Jurkat, Clone E6-1 (cell line): ENCODE data around the gene KLK14.

ENCODE experiments used
- DNase-seq: peaks from one replicate; pipeline ENCODE4 v3.0.0-alpha.2; 2011; ENCODE audit warnings: low read depth, low spot score
- H3K4me3 ChIP-seq: 2 replicates; pipeline ENCODE4 v1.5.1; 2011; ENCODE audit warnings: mild to moderate bottlenecking, low read length, control low read depth, moderate library complexity

The KLK14 gene

DNA sequence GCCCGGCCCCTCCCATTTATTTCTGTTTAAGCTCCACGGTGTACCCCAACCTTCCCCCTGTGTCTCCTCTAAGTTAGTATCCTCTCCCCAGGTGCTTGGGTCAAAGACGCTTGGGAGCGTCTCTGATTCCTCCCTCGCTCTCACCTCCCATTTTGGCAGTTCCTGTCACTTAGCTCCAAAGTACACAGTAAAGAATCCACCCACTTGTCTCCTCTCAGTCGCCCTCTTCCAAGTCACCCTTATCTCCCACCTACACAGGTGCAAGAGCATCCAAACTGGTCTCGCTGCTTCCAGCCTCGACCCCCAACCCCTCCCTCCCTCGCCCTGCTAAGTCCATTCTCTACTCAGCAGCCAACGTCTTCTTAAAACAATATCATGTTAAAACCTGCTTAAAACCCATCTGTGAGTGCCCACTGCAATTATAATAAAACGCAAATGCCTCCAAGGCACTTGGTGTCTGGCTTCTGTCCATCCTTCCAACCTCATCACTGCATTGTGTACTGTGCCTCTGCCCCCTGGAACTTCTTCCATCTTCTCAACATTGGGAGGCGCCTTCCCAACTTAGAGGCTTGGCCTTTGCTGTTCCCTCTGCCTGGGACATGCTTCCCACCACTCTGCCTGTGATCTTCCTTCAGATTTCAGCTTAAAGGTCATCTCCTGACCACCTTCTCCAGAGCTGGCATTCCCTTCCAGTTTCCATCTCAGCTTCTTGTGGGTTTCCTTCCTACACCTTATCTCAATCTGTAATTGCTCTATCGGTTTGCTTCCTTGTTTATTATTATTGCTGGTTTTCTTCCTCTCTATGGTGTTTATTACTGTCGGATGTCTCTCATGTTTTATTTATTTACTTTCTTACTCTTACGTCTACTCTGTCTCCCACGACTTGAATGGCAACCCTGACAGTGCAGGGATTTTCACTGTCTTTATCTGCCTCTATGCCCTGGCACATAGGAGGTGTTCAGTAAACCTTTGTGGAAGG lies 9.5 kb upstream of the KLK14 start:
- no peak for DNase-seq
- H3K4me3 ChIP-seq, result no peak overlapping the region

DNA sequence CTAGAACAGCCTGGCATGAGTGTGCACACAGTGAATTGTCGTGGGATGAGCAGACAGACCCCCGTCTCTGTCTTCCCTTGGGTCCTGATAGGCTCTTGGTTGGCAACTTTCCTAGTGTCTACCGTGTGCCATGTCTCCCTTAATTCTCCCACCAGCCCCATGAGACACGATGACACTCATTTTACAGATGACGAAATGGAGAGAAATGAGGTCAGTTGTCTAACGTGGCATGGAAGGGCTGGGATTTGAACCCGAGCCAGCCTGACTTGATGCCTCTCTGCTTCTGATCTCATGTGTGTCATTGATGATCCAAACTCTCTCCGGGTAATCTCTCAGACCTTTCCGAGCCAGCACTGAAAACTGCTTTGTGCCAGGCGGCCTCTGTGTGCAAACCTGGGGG lies 8.4 kb upstream of the KLK14 start:
- DNase-seq, result no peak
- no peak overlapping the region for H3K4me3 ChIP-seq

DNA sequence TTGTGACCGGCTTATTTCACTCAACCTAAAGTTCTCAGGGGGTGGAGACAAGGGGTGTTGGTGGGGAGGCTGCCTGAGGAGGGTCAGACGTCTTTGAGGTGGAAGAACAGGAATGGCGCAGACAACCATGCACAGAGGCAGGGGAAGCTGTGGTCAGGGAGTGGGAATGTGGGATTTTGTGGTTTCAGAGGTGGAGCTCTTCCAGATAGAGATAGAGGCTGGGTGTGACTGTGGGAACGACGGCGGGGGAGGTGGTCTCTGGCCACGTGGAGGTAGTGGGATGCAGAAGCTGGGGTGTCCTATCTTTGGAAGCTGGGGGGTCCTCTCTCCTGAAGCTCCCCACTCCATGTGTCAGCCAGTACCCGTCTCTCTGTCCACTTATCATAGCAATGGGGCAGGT lies 7.8 kb upstream of the KLK14 start:
- no peak for DNase-seq
- no peak overlapping the region for H3K4me3 ChIP-seq

DNA sequence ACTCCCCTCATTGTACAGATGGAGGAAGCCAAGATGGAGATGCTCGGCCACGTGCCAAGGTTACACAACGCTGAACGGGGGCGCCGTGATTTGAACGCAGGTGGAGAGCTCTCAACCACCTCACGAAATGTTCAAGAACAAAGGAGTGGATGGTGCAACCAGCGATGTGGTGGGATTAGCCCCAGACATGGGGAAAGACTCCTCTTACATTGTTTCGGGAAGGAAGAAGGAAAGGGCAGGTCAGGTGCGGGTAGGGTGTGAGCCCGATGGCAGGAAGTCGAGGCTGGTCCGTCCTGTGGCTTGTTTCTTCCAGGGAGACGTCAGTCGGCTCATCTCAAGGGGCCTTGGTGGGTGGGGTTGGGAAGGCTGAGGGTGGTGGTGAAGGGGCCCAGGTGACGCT lies 7.1 kb upstream of the KLK14 start:
- DNase-seq, result no peak
- no peak overlapping the region for H3K4me3 ChIP-seq

DNA sequence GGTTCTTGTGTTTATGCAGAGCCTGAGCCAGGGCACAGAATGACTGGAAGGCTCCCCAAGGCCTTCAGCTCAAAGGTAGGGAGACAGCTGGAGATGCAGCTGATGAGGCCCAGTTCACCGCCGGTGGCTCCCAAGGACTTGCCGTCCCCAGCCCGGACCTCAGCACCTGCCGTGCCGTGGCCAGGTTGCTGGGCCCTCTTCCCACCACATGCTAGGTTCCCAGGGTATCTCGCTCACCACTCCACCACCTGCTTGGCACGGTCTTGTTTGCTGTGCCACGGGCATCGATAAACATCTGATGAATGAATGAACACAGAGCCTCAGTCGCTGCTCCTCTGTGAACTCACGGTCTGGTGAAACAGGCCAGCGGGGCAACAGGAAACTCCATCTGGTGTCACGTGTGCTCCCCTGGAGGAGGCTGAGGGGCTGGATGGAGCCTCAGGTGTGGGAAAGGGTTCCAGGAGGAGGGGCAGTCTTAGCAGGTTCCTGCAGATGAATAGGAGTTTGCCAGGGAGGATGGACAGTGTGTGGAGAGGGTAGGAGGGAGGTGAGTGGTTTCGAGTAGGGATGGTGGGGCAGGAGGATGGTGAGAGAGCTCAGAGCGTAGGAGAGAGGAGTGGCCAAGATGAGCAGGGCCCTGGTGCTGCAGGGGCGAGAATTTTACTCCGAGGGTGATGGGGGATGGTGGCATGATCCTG lies 3.6 kb upstream of the KLK14 start:
- DNase-seq, result no peak
- no peak overlapping the region for H3K4me3 ChIP-seq

DNA sequence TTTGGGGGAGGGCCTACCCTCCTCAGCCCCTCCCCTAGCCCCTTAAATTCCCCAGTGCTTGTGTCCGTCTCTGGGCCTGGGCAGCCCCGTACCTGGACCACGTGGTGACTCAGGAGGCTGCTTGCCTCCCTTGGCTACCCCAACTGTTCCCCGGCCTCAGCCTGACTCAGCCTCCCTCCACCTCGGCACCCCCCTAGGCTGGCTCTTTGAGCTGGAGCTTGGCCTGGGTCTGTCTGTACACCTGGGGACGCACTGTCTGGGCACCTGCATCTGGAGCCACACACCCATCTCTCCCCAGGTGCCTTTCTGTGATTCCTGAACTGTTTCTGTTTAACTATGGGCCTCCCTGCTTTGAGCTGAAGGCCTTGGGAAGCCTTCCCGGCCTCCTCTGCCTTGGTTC lies 1.8 kb upstream of the KLK14 start:
- H3K4me3 ChIP-seq, result no peak overlapping the region
- no peak for DNase-seq

DNA sequence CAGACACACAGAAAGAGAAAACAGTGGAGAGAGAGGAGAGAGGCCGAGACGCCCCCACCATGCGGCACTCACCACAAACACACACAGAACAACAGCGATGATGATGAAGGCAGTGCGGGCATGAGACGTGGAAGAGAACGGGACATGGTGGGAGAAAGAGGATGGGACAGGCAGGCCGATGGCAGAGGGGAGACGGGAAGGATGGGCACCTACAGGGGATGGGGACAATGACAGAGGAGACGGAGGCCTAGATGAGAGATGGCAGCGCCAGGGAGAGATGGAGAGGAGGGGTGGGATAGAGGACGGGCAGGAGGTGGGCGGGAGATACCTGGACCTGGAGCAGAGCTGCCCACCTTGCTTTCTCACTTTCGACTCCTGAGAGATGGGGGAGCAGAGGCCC lies 1.1 kb upstream of the KLK14 start:
- DNase-seq, result no peak
- H3K4me3 ChIP-seq, result no peak overlapping the region

DNA sequence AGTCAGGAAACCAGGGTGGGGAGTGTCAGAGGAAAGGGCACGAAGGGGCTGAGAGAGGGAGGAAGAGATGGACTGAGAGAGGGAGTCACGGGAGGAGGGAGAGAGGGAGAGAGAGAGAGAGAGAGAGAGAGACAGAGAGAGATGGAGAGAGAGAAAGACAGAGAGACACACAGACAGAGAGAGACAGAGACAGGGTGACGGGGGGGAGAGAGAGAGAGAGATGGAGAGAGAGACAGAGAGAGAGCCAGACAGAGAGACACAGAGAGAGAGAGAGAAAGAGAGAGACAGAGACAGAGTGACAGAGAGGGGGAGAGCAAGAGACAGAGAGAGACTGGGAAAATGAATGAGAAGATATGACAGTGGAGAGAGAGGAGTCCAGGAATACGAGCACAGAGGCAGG lies 494 bp upstream of the KLK14 start:
- DNase-seq, result no peak
- H3K4me3 ChIP-seq, result no peak overlapping the region

DNA sequence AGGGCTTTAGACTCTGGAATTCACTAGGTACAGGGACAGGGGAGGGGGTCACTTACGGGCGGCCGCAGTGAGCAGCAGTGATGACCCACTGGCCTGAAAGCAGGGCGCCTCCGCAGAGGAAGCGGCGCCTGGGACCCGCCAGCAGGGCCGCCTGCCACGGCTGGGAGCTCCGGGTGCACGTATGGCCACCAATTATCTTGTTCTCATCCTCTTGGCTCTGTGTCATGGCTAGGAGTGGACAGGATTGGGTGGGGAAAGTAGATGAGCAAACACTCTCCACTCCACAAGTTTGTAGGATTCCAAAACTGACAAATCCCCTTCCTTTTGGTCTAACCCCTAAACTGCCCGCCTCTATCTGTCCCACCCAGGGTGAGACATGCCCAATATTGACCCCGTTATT lies 1.2 kb downstream of the KLK14 start:
- DNase-seq, result no peak
- no peak overlapping the region for H3K4me3 ChIP-seq

DNA sequence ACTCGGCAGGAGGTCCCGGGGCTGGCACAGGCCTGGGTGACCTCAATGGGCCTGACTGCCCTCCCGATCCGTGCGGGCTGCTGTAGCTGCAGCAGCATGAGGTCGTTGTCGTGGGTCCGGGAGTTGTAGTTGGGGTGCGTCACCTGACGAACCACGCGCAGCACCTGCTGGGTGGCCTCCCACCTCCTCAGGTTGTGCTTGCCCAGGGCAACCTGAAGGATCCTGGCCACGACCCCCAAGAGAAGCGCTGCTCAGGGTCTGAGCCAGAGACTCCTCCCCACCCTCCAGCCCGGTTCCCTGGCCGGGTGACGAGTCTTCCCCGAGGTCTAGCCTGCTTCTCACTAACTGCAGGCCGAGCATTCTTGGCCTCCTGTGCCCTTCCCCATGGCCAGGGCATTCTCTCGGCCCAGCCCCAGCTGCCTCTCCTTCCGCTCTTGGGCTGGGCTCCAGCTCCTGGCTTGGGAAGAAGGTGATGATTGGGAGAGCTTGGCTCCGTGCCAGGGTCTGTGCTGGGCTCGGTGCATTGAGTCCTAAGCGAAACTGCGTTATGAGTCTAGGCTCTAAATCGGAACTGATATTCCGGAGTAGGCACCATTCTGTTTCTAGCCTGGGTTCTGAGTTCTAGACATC lies 3.1 kb downstream of the KLK14 start:
- no peak for DNase-seq
- H3K4me3 ChIP-seq, result no peak overlapping the region

DNA sequence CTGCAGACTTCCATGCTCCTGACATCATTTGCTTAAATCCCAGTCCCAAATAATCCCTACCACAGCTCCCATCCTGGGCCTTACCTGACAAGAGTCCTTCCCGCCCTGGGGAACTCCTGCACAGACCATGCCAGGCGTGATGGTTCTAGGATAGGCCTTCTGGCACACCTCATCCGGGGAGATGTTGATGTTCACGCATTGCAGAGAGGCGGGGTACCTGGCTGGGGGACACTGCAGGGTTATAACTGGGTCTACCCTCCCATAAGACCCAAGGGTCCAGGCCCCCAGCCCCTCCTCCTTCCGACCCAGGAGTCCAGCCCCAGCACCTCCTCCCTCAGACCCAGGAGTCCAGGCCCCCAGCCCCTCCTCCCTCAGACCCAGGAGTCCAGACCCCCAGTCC lies 4.0 kb downstream of the KLK14 start:
- DNase-seq, result no peak
- no peak overlapping the region for H3K4me3 ChIP-seq

DNA sequence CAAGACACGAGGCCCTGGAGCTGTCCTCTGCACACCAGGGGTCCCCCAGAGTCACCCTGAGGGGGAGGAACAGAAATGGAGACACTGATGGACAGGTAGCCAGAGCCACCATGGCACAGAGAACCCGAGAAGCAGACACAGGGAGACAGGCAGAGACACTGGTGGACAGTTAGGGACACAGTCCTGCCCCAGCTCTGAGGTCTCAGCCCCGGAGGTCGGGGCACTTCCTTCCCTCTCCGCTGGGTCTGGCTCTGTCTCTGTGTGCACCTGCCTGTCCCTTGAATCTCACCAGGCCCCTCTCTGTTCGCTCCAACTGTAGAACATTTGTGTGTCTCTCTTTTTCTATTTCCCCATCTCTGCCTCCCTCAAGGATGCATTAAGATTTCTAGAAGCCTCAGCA lies 4.6 kb downstream of the KLK14 start:
- DNase-seq, result no peak

DNA sequence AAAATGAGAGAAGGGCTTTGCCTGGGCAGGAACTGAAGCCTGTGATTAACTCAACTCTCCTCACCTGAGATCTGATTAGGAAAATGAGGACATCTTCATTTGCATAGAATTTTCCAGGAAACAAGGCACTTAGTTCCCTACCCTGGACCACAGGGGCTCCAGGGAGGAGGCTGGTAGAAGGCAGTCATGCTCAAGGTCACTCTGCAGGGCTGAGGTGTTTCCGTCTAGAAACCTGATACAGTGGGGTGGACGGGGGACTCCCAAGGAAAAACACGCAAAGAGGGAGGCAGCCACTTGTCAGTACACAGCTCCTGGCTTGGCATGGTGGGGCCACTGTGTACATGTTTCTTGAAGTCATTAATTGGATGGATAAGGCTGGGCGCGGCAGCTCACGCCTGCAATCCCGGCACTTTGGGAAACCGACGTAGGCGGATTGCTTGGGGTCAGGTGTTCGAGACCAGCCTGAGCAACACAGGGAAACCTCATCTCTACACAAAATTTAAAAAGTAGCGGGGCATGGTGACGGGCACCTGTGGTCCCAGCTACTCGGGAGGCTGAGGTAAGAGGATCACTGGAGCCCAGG lies 6.0 kb downstream of the KLK14 start:
- H3K4me3 ChIP-seq, result no peak overlapping the region
- no peak for DNase-seq

More for the DNA sequence above, 4.6 kb downstream of the KLK14 start:
- H3K4me3 ChIP-seq, result no peak overlapping the region

DNA sequence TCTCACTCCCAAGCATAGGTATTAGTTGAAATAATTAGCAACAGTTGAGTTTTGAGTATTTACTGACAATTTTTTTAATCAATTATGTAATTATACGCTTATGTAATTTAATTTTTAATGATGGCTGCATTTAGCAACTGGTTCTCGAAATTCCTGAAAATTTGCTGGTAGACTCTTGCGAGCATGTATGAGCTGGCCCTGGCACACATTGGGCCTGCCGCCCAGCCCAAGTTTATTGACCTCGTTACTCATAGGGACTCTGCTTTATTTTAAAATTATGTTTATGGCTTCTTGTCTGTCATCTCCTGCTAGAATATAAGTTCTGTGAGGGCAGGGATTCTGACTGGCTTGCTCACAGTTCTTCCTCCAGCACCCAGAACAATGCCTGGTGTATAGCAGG lies 6.7 kb downstream of the KLK14 start:
- no peak overlapping the region for H3K4me3 ChIP-seq
- DNase-seq, result no peak

DNA sequence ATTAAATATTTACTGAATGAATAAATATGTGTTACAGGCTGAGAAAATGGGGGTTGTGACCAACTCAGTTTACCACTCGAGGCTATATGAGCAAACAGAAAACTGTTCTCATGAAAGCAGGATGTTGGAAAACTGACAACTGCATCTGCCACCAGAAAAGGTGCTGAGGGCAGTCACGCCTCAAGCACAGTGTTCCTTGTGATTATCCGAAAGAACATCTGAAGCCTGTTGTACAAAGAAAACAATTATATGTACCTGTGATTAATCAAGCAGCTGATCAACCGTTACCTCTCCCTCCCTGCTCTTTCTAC lies 11.6 kb downstream of the KLK14 start:
- no peak overlapping the region for H3K4me3 ChIP-seq
- DNase-seq, result no peak

DNA sequence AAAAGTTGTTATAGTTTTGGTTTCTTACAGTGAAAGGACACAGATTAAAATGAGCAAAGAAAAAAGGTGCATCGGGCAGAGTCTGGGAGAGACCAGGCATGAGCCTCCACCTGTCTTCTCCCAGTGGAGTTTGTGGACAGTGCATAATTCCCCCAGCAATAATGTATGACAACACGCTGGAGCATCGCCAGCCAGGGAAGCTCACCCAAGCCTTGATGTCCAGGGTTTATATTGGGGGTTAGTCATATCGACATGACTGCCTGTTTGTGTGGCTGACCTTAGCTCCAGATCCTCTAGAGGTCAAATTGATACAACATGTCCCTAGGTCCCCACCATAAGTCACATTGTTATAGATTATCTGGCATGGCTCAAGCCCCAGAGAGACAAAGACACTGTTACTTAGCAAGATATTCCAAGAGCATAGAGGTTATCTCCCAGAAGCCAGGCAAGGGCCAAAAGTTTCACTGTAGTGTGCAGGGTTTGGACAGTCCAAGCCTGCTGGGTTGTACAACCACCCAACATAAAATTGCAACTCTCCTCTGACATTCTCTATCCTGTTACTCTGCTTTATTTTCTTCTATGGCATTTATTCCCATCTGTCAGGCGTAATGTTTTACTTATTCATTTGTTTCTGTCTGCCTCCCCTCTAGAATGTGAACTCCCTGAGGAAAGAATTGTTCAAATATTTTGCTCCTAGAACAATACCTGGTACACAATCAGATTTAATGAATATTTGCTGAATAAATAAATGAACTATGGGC lies 12.2 kb downstream of the KLK14 start:
- DNase-seq, result no peak
- H3K4me3 ChIP-seq, result no peak overlapping the region

DNA sequence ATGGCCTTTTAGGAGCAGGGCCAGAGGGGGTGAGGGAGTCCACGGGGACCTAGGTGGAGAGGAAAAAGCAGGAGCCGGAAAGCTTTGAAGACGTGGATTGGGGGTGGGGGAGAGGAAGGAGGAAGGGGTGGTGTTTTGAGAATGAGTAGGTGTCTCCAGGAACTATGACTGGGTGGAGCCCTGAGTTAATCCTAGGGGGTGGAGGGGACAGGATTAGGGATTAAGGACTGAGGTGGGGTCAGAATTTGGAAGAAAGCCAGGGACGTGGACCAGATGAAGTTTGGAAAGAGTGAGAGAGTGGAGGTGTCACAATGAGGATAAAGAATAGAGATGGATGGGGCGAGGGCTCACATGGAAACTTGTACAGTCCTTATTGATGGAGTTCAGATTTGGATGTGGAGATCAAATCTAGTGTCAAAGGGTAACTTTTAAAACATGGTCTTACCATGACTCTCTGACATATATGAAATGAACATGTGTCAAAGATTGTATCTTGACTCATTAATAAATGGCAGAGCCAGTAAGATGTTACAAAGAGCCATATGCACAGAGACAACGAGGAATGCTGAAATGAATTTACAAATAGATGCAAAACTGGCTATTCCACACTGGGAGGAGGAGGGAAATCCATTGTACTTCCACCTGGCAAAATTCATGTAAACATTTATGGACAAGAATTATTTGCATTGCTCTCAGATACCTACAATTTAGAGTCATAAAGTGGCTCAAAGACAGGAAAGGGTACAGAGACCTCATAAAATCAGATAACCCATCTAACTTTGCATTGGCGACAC lies 16.1 kb downstream of the KLK14 start:
- H3K4me3 ChIP-seq, result no peak overlapping the region
- DNase-seq, result no peak

DNA sequence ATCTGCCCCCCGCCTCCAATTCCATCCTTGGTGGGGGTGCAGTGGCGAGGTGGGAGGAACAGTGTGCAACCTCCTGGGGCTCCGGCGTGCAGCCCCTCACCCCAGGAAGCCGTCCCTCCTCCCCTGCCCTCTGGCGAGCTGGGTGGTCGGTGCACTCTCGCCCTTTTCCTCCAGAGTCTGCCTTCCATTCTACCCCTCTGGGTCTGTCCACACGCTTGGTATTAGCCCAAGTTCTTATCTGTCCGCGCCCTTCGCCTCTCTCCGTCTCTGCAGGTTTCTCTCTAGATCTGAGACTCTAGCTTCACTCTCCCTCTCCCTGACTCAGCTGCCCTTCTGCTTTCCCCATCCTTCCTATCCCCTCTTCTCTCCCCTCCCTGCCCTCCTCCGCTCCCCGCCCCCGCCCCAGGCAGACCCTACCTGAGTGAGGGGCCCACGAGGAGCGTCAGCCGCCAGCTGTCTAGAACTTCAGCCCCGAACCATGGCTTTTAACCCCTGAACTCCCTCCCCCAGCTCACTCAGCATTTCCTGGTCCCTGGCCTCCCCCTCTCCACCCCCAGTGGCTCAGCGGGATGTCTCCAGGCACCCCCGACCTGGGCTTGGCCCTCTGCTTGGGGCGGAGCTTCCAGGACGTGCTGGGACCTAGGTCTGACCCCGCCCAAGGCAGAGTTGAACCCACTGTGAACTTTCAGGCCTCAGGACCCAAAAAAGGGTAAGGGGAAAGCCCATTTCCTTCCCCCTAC lies 17.3 kb downstream of the KLK14 start:
- peak overlapping the region; percentile 39 for H3K4me3 ChIP-seq
- DNase-seq, result no peak
